K562 (cell line): Measurements from ENCODE around the gene SDC1. TPM values are rescaled to one million over a fixed set of nuclear protein-coding genes. Genes with fewer than 3 reads are reported as not detected.

ENCODE experiments used
- ATAC-seq: fragments of 200-7000 bp; cut with Tn5 transposase; 3 replicates; pipeline ENCODE4 v1.9.1; 2020; ENCODE audit warnings: moderate library complexity
- BruUV-seq: library from RNA; stranded (reverse); fragments of 400-500 nt; replicated peaks from 2 replicates; lab custom pipeline; 2021; lab: Mats Ljungman, UMichigan
- CTCF ChIA-PET: fragments of 300-600 bp; formaldehyde crosslinking; extraction: SDS; loops from one replicate; lab custom pipeline; 2021; ENCODE audit warnings: low intra/inter-chr PET ratio; lab: Yijun Ruan, JAX
- POLR2A ChIA-PET: fragments of 300-600, 350-650 bp; sonication (Branson Sonifier 250); formaldehyde crosslinking; extraction: SDS; loops from one replicate; lab custom pipeline; 2021; ENCODE audit warnings: antibody characterized with exemption, inconsistent platforms; lab: Yijun Ruan, JAX
- DNase-seq, 4 experiments: peaks; one replicate each; pipeline versions ENCODE4 v3.0.0 to v3.0.0-alpha.2; 2011 to 2018; ENCODE audit warnings: low spot score in 3 of 4, mixed read lengths in 3 of 4; ENCODE audit errors: extremely low read depth in 1 of 4
- FAIRE-seq: peaks from 2 replicates; lab custom pipeline; 2011; peaks lifted over from hg19 to GRCh38; lab: Jason Lieb, UNC
- H2AFZ ChIP-seq: 2 replicates; pipeline ENCODE4 v1.6.0; 2011; ENCODE audit warnings: low read depth, low read length, control low read depth, inconsistent platforms
- H3K27ac ChIP-seq: fragments of 200-600 bp; 3 replicates; pipeline ENCODE4 v1.8.0; 2011; ENCODE audit warnings: low read depth, mild to moderate bottlenecking, control low read depth, inconsistent platforms, low read length, moderate library complexity, mixed read lengths; ENCODE audit errors: extremely low read depth
- H3K27me3 ChIP-seq, 2 experiments: fragments of 300-600 bp in 1 of 2; 2 replicates in 1 of 2; 3 replicates in 1 of 2; pipeline versions ENCODE4 v1.6.0 to v1.8.0; 2011; ENCODE audit warnings: inconsistent platforms in 2 of 2, low read length in 2 of 2, mild to moderate bottlenecking in 1 of 2, mixed read lengths in 1 of 2, moderate library complexity in 1 of 2; ENCODE audit not compliant: control insufficient read depth in 2 of 2, insufficient read depth in 2 of 2
- H3K36me3 ChIP-seq: fragments of 300-600 bp; 3 replicates; pipeline ENCODE4 v1.8.0; 2011; ENCODE audit warnings: mild to moderate bottlenecking, low read length, inconsistent platforms; ENCODE audit not compliant: control insufficient read depth, insufficient read depth
- H3K4me1 ChIP-seq, 2 experiments: fragments of 200-600 bp in 1 of 2; replicated peaks in 1 of 2; 2 replicates in 1 of 2; 3 replicates in 1 of 2; pipeline versions ENCODE4 v1.5.1 to v1.8.0; 2011; ENCODE audit warnings: inconsistent platforms in 2 of 2, low read length in 2 of 2, mild to moderate bottlenecking in 1 of 2, mixed read lengths in 1 of 2, moderate library complexity in 1 of 2; ENCODE audit not compliant: control insufficient read depth in 2 of 2, insufficient read depth in 2 of 2
- H3K4me2 ChIP-seq: 2 replicates; pipeline ENCODE4 v1.6.1; 2011; ENCODE audit warnings: low read length, control low read depth, inconsistent platforms, mixed read lengths; ENCODE audit not compliant: insufficient read depth
- H3K4me3 ChIP-seq: fragments of 200-600 bp; sonication (generic), shearing (Covaris generic); 2 replicates; pipeline ENCODE4 v1.5.1; 2016; ENCODE audit warnings: control low read depth, inconsistent platforms
- H3K79me2 ChIP-seq: fragments of 200-600 bp; 3 replicates; pipeline ENCODE4 v1.8.0; 2011; ENCODE audit warnings: low read length, inconsistent platforms; ENCODE audit not compliant: control insufficient read depth, insufficient read depth
- H3K9ac ChIP-seq, 2 experiments: 2 replicates each; pipeline versions ENCODE4 v1.6.0 to v1.6.1; 2011; ENCODE audit warnings: low read depth in 2 of 2, low read length in 2 of 2, control low read depth in 1 of 2, inconsistent platforms in 1 of 2, mild to moderate bottlenecking in 1 of 2, mixed read lengths in 1 of 2; ENCODE audit not compliant: insufficient read depth in 1 of 2
- H3K9me1 ChIP-seq: one replicate; pipeline ENCODE4 v1.6.0; 2011; ENCODE audit warnings: inconsistent platforms, mild to moderate bottlenecking, low read length, moderate library complexity; ENCODE audit not compliant: control insufficient read depth, insufficient read depth
- H3K9me3 ChIP-seq: replicated peaks from 2 replicates; pipeline ENCODE4 v1.5.1; 2011; ENCODE audit warnings: low read depth, low read length, inconsistent platforms; ENCODE audit not compliant: control insufficient read depth, insufficient read depth
- H4K20me1 ChIP-seq: replicated peaks from 2 replicates; pipeline ENCODE4 v1.6.1; 2011; ENCODE audit warnings: low read length, inconsistent platforms, mixed read lengths; ENCODE audit not compliant: control insufficient read depth, insufficient read depth
- CEBPZ ChIP-seq: fragments of 150-350 bp; IDR thresholded peaks from 2 replicates; pipeline ENCODE4 v1.6.1; 2014; ENCODE audit warnings: low read depth, mild to moderate bottlenecking, low read length, borderline replicate concordance
- JUN ChIP-seq, 2 experiments: sonication (generic) in 1 of 2; formaldehyde crosslinking in 1 of 2; IDR thresholded peaks; 2 replicates each; pipeline versions ENCODE4 v1.6.1 to v1.8.0; 2012 to 2022; ENCODE audit warnings: borderline replicate concordance in 2 of 2, mild to moderate bottlenecking in 2 of 2, improper control_type of control experiment in 1 of 2, low read depth in 1 of 2, low read length in 1 of 2, missing genetic modification reagents in 1 of 2
- L3MBTL2 ChIP-seq: fragments of 450-650 bp; IDR thresholded peaks from 2 replicates; pipeline ENCODE4 v1.6.1; 2016; ENCODE audit warnings: mild to moderate bottlenecking, moderate library complexity
- NR0B1 ChIP-seq: fragments of 450-650 bp; IDR thresholded peaks from one replicate; pipeline ENCODE4 v1.6.1; 2018; ENCODE audit warnings: mild to moderate bottlenecking, moderate library complexity; ENCODE audit not compliant: partially characterized antibody
- NR2C2 ChIP-seq, 2 experiments: fragments of 200-800 bp in 1 of 2; sonication (Bioruptor generic) in 1 of 2; sonication (generic) in 1 of 2; formaldehyde crosslinking in 1 of 2; IDR thresholded peaks; 2 replicates each; pipeline versions ENCODE4 v1.6.1 to v1.8.0; 2016 to 2022; ENCODE audit warnings: mild to moderate bottlenecking in 1 of 2, missing compliant biosample characterization in 1 of 2, missing genetic modification characterization in 1 of 2, missing genetic modification reagents in 1 of 2
- PHF20 ChIP-seq: fragments of 450-650 bp; IDR thresholded peaks from 2 replicates; pipeline ENCODE4 v1.6.1; 2018; ENCODE audit not compliant: partially characterized antibody
- POLR2AphosphoS2 ChIP-seq: IDR thresholded peaks from 2 replicates; pipeline ENCODE4 v1.6.1; 2012; ENCODE audit warnings: low read length, improper control_type of control experiment
- POLR3G ChIP-seq: IDR thresholded peaks from 2 replicates; pipeline ENCODE4 v1.6.1; 2011; ENCODE audit not compliant: insufficient read length, insufficient replicate concordance; ENCODE audit errors: extremely low read depth
- SMAD2 ChIP-seq: fragments of 150-350 bp; IDR thresholded peaks from 2 replicates; pipeline ENCODE4 v1.6.1; 2014; ENCODE audit warnings: low read depth, mild to moderate bottlenecking, low read length
- SOX6 ChIP-seq: fragments of 450-650 bp; IDR thresholded peaks from 2 replicates; pipeline ENCODE4 v1.6.1; 2014; ENCODE audit warnings: mild to moderate bottlenecking
- SP1 ChIP-seq: sonication (generic); formaldehyde crosslinking; IDR thresholded peaks from 2 replicates; pipeline ENCODE4 v1.8.1; 2022; ENCODE audit warnings: mild to moderate bottlenecking, missing genetic modification reagents
- SRSF7 ChIP-seq: fragments of 200-400 bp; formaldehyde crosslinking; optimal IDR thresholded peaks from 2 replicates; pipeline ENCODE3; 2017; ENCODE audit warnings: mild to moderate bottlenecking, low read depth, low read length
- ZBTB2 ChIP-seq: fragments of 450-650 bp; IDR thresholded peaks from 2 replicates; pipeline ENCODE4 v1.6.1; 2016; ENCODE audit warnings: antibody characterized with exemption
- ZNF76 ChIP-seq: fragments of 250-450 bp; sonication (Bioruptor Pico); IDR thresholded peaks from 2 replicates; pipeline ENCODE4 v1.4.0; 2020; ENCODE audit warnings: mild to moderate bottlenecking, moderate library complexity, borderline replicate concordance
- ZNF778 ChIP-seq: fragments of 450-650 bp; formaldehyde crosslinking; IDR thresholded peaks from 2 replicates; pipeline ENCODE4 v1.4.0; 2020; ENCODE audit warnings: mild to moderate bottlenecking, moderate library complexity
- WGBS: fragments of 100-300 bp; shearing (Covaris generic); methylation state at CpG from one replicate; pipeline ENCODE4 v1.1.6; 2016; ENCODE audit warnings: low coverage, mixed read lengths; ENCODE audit not compliant: insufficient coverage; ENCODE audit errors: missing lambda C conversion rate; 5-methylcytosine and 5-hydroxymethylcytosine counted together
- in situ Hi-C: fragments of 300-500 bp; cut with MboI; formaldehyde crosslinking; loops from 4 replicates; pipeline ENCODE4 v1.15.0; 2018; ENCODE audit warnings: inconsistent platforms, mixed read lengths
- intact Hi-C: fragments of 100-400 bp; cut with micrococcal nuclease; formaldehyde crosslinking; loops from 2 replicates; pipeline ENCODE4 v1.14.2; 2022
- polyA plus RNA-seq, 8 experiments: library from polyadenylated mRNA; depleted of rRNA in 4 of 8; stranded (reverse) in 5 of 8; unstranded in 3 of 8; fragments of >200 nt; fragmentation: Nextera tagmentation in 2 of 8; fragmentation: Illumina TruSeq in 1 of 8; extraction: Ambion mirVana in 2 of 8; extraction: Trizol in 1 of 8; gene quantifications; 2 replicates each; pipeline versions ENCODE4 v1.2.1 to v1.2.3, GENCODE V29; 2011 to 2014; ENCODE audit warnings: inconsistent platforms in 1 of 8, missing spikeins in 1 of 8
- total RNA-seq, 7 experiments: library from RNA; depleted of rRNA in 6 of 7; stranded (reverse); fragments of >200 nt in 6 of 7; fragmentation: Illumina TruSeq in 2 of 7; extraction: Trizol in 2 of 7; gene quantifications; 2 replicates each; pipeline versions ENCODE4 v1.2.1 to v1.2.3, GENCODE V29; 2011 to 2021; ENCODE audit warnings: low replicate concordance in 1 of 7

SDC1 gene
- total and polyA plus RNA-seq, 9 of the 15 experiments (the other 6 are each of a cell fraction or from before 2014, with no cell fraction given), result 0.06 to 2.7 (median 0.49) TPM

- intact Hi-C loops (no loop called here), in situ Hi-C loops (no loop called here)
- H3K4me2 ChIP-seq, result no peak overlapping the region
- ChIA-PET CTCF (no interaction called here), POLR2A (interaction anchor here (0.8 kb wide), 1 partner anchor 44 kb away, joined by 3 read pairs; no protein-coding TSS in a partner anchor)
- no peaks in the 10 kb centered on the region for H3K79me2 ChIP-seq
- no peaks in the 10 kb centered on the region for H3K9me3 ChIP-seq
- peak; percentile 12; the same call in 1 of the 3 replicates for ATAC-seq
- FAIRE-seq, result no peak
- H3K9ac ChIP-seq, result no peak overlapping the region
- 100% methylated on average over 1 of the region's 1 CpG for WGBS
- peaks cover 4% of the 10 kb centered on the region for H3K9me1 ChIP-seq
- peaks cover 51% of the 10 kb centered on the region; the same call in 2 of the 3 replicates for H3K36me3 ChIP-seq
- H2AFZ ChIP-seq, result no peak overlapping the region
- H3K27me3 ChIP-seq, result no peaks in the 10 kb centered on the region
- no peak for DNase-seq
- H3K27ac ChIP-seq, result no peak overlapping the region
- H3K4me3 ChIP-seq, result no peak overlapping the region
- H4K20me1 ChIP-seq, result no peaks in the 10 kb centered on the region; the same call in 1 of the 2 replicates
- BruUV-seq, result no TSS peak
- peaks cover under 1 to 6% of the 10 kb centered on the region in 2 experiments; a peak in 3 of 5 replicates for H3K4me1 ChIP-seq
- TF ChIP-seq ZBTB2, result no peak
- no peak for TF ChIP-seq JUN (IDR thresholded peaks at IDR 0.05; ENCODE audit: borderline replicate concordance, low read depth, low read length)
- no peak for TF ChIP-seq JUN (CRISPR knock-in tag; IDR thresholded peaks at IDR 0.05; ENCODE audit: borderline replicate concordance)
- TF ChIP-seq POLR3G, result no peak
- no peak for TF ChIP-seq CEBPZ
- no peak for TF ChIP-seq SOX6
- TF ChIP-seq PHF20, result no peak
- TF ChIP-seq L3MBTL2, result no peak
- TF ChIP-seq ZNF76 (CRISPR knock-in tag), result no peak
- TF ChIP-seq NR0B1, result no peak
- no peak for TF ChIP-seq SRSF7
- peak; percentile 56; the same call in 1 of the 2 replicates for TF ChIP-seq POLR2AphosphoS2
- TF ChIP-seq NR2C2 (CRISPR knock-in tag; IDR thresholded peaks at IDR 0.05), result no peak
- no peak for TF ChIP-seq NR2C2 (tag; IDR thresholded peaks at IDR 0.05)
- no peak for TF ChIP-seq SP1 (CRISPR knock-in tag)
- TF ChIP-seq ZNF778 (CRISPR knock-in tag), result no peak
- no peak for TF ChIP-seq SMAD2
Observed at GRCh38 chr2:20247084-20247483, 22.2 kb upstream of the SDC1 start.
